OCI-LY3 (cell line): ENCODE measurements around the gene ATP1B1.

ENCODE experiments used
- H2AFZ ChIP-seq: fragments of 200-600, 300-600 bp; shearing (Covaris generic); 2 replicates; pipeline ENCODE4 v1.6.0; 2014; ENCODE audit warnings: antibody characterized with exemption, low read depth, low read length
- H3K27ac ChIP-seq: fragments of 200-600, 300-600 bp; sonication (generic); 2 replicates; pipeline ENCODE4 v1.5.1; 2014; ENCODE audit warnings: mild to moderate bottlenecking, low read length, moderate library complexity, mixed read lengths
- H3K27me3 ChIP-seq: fragments of 200-600, 300-600 bp; sonication (generic); 2 replicates; pipeline ENCODE4 v1.6.1; 2014; ENCODE audit warnings: low read depth, low read length, mixed read lengths
- H3K36me3 ChIP-seq: fragments of 200-600, 300-600 bp; sonication (generic); replicated peaks from 2 replicates; pipeline ENCODE3; 2014; ENCODE audit warnings: low read depth, low read length, mixed read lengths
- H3K4me1 ChIP-seq: fragments of 300-600, 200-600 bp; sonication (generic); 2 replicates; pipeline ENCODE4 v1.6.1; 2014; ENCODE audit warnings: low read length, mixed read lengths
- H3K4me2 ChIP-seq: fragments of 200-600, 300-600 bp; sonication (generic); 2 replicates; pipeline ENCODE4 v1.6.1; 2014; ENCODE audit warnings: low read length, mixed read lengths
- H3K4me3 ChIP-seq: fragments of 300-600, 200-600 bp; sonication (generic); 2 replicates; pipeline ENCODE4 v1.5.1; 2014; ENCODE audit warnings: antibody characterized with exemption, mild to moderate bottlenecking, low read length, moderate library complexity
- H3K79me2 ChIP-seq: fragments of 300-600, 200-600 bp; shearing (Covaris generic); 2 replicates; pipeline ENCODE4 v1.6.1; 2014; ENCODE audit warnings: mild to moderate bottlenecking, low read length, mixed read lengths
- H3K9ac ChIP-seq: fragments of 300-600, 200-600 bp; shearing (Covaris generic); 2 replicates; pipeline ENCODE4 v1.6.0; 2014; ENCODE audit warnings: mild to moderate bottlenecking, low read length, moderate library complexity
- H3K9me3 ChIP-seq: fragments of 200-600, 300-600 bp; shearing (Covaris generic); 2 replicates; pipeline ENCODE4 v1.6.1; 2014; ENCODE audit warnings: low read length, mixed read lengths; ENCODE audit not compliant: insufficient read depth
- H4K20me1 ChIP-seq: fragments of 200-600, 300-600 bp; sonication (generic); 2 replicates; pipeline ENCODE4 v1.6.1; 2016; ENCODE audit warnings: low read length, mixed read lengths; ENCODE audit not compliant: insufficient read depth
- EZH2phosphoT487 ChIP-seq: fragments of 200-600 bp; shearing (Covaris generic); IDR thresholded peaks from 2 replicates; pipeline ENCODE4 v1.6.1; 2018; ENCODE audit warnings: antibody characterized with exemption, mixed run types, low read depth
- TF ChIP-seq, protein P1 (sequence below): fragments of 200-600, 300-600 bp; sonication (generic); IDR thresholded peaks from 2 replicates; pipeline ENCODE4 v1.5.1; 2014; ENCODE audit warnings: antibody characterized with exemption, low read length, low read depth

Gene ATP1B1

DNA sequence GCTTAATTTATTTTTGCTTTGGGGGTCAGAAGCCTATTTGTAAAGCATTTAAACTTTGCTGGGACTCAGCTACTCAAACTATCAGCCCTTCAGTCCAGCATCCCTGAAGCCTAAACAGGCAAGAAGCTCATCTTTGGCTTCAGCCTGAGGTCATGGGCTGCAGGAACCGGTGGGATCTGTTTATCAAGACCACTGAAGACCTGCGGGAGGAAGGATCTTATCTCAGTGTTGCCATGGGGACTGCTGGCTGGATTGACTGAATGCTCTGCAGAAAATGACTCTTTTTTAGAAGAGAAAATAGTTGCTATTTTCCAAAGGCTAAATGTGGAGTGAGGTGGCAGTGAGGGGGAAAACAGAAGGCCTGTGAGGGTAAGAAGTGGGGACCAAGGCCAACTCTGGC is 20.6 kb upstream of the ATP1B1 start:
- H3K9ac ChIP-seq, result no peak overlapping the region
- no peaks in the 10 kb centered on the region for H3K27me3 ChIP-seq
- no peak overlapping the region for H2AFZ ChIP-seq
- H3K9me3 ChIP-seq, result no peaks in the 10 kb centered on the region
- H4K20me1 ChIP-seq, result no peaks in the 10 kb centered on the region
- H3K4me3 ChIP-seq, result no peak overlapping the region
- no peaks in the 10 kb centered on the region for H3K36me3 ChIP-seq
- TF ChIP-seq, protein P1, sequence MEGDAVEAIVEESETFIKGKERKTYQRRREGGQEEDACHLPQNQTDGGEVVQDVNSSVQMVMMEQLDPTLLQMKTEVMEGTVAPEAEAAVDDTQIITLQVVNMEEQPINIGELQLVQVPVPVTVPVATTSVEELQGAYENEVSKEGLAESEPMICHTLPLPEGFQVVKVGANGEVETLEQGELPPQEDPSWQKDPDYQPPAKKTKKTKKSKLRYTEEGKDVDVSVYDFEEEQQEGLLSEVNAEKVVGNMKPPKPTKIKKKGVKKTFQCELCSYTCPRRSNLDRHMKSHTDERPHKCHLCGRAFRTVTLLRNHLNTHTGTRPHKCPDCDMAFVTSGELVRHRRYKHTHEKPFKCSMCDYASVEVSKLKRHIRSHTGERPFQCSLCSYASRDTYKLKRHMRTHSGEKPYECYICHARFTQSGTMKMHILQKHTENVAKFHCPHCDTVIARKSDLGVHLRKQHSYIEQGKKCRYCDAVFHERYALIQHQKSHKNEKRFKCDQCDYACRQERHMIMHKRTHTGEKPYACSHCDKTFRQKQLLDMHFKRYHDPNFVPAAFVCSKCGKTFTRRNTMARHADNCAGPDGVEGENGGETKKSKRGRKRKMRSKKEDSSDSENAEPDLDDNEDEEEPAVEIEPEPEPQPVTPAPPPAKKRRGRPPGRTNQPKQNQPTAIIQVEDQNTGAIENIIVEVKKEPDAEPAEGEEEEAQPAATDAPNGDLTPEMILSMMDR, result no peak
- no peak for TF ChIP-seq EZH2phosphoT487
- H3K4me2 ChIP-seq, result no peak overlapping the region
- no peaks in the 10 kb centered on the region for H3K79me2 ChIP-seq
- no peak overlapping the region for H3K27ac ChIP-seq
- H3K4me1 ChIP-seq, result peaks cover 12% of the 10 kb centered on the region

DNA sequence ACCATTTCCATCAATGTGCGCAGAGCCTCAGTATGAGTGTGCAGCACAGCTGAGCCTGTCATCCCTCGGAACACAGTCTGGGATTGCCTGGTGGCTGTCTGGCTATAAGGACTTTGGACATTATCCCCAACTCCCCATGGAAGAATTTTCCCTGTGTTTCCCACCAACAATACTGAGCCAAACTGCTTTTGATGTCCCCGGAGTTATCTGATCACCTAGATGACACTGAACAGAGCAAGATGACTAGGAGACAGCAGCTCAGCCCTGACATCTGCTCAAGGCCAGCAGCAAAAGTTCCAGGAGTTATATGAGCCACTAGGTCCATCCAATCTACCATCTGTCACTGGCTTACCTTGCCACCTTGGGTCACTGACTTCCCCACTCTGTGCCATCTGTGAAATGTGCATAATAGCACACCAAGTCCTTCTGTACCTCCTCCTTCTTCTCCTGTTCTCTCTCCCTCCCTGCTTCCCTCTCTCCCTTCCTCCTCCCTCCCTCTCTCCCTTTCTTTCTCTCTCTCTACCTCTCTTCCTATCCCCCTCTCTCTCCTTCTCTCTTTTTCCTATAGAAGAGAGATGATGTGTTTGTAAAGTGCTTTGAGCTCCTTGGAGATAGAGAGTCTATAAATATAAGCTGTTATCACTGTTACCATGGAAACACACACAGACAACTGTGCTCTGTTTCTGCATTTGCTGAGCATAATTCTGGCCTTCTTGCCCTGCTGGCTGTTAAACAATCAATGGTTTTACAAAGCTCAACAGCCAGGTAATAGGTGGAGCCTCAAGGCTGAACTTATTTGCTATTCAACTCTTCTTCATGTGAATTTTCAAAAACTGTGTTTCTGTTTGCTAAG is 19.7 kb upstream of the ATP1B1 start:
- Histone ChIP-seq H3K27ac (no peak overlapping the region), H3K9ac (no peak overlapping the region), H3K4me2 (no peak overlapping the region), H4K20me1 (no peaks in the 10 kb centered on the region), H3K36me3 (no peaks in the 10 kb centered on the region), H3K9me3 (no peaks in the 10 kb centered on the region), H3K79me2 (no peaks in the 10 kb centered on the region), H3K27me3 (no peaks in the 10 kb centered on the region), H2AFZ (no peak overlapping the region), H3K4me3 (no peak overlapping the region), H3K4me1 (peaks cover 21% of the 10 kb centered on the region)
- TF ChIP-seq, protein P1, result no peak
- TF ChIP-seq EZH2phosphoT487, result no peak

- Histone ChIP-seq H3K9me3 (no peaks in the 10 kb centered on the region), H2AFZ (no peak overlapping the region), H4K20me1 (no peaks in the 10 kb centered on the region), H3K4me2 (no peak overlapping the region), H3K36me3 (no peaks in the 10 kb centered on the region), H3K4me1 (peaks cover 24% of the 10 kb centered on the region), H3K27ac (no peak overlapping the region), H3K27me3 (no peaks in the 10 kb centered on the region), H3K9ac (no peak overlapping the region), H3K79me2 (no peaks in the 10 kb centered on the region), H3K4me3 (no peak overlapping the region)
- TF ChIP-seq EZH2phosphoT487, result no peak
- TF ChIP-seq, protein P1, result no peak
These were observed 18.6 kb upstream of the ATP1B1 start for GRCh38 chr1:169087876-169088275.

DNA sequence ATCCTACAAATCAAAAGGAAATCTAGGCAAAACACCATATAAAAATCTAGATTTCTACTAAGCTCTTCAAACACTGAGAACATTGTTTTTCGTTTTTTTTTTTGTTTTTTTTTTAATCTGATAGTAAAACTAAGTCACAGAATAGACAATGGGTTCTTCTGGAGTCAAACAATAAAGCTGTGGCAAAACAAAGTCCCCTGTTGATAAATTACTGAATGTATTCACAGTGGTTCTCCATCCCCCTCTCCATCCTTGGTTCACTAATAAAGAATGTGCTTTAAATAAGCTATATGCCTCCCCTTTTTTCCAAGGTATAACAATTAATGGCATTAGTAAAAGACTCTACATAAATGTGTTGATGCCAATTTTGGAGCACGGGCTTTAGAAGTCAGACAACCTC is 16.7 kb upstream of the ATP1B1 start:
- TF ChIP-seq EZH2phosphoT487, result no peak
- TF ChIP-seq, protein P1, result no peak
- no peaks in the 10 kb centered on the region for H3K79me2 ChIP-seq
- no peaks in the 10 kb centered on the region for H3K27me3 ChIP-seq
- no peak overlapping the region for H3K9ac ChIP-seq
- H3K4me3 ChIP-seq, result no peak overlapping the region
- H3K27ac ChIP-seq, result no peak overlapping the region
- no peak overlapping the region for H2AFZ ChIP-seq
- H4K20me1 ChIP-seq, result no peaks in the 10 kb centered on the region
- peaks cover 24% of the 10 kb centered on the region for H3K4me1 ChIP-seq
- no peaks in the 10 kb centered on the region for H3K36me3 ChIP-seq
- no peaks in the 10 kb centered on the region for H3K9me3 ChIP-seq
- peak overlapping the region; percentile 80 for H3K4me2 ChIP-seq
